Suppressor macrophage treated with lipopolysaccharide for 1 hour (primary cell): Measurements from ENCODE around the gene P3H1.
"Not testable (repeated sequence)": the region's sequence is repeated elsewhere in the genome, so short reads cannot be mapped to it uniquely, and the experiment has no call there.

Experiments
- DNase-seq, 3 donors: peaks; one replicate each; pipeline ENCODE4 v3.0.0-alpha.2; 2020 to 2022

The P3H1 gene

GRCh38 chr1:42766741-42767509 is at the start of gene P3H1, which contains the start of gene C1orf50:
Gene P3H1 (minus strand): TSS chr1:42767028. CDS start chr1:42766971, 57 bp downstream.
Gene C1orf50 (plus strand): TSS chr1:42767249. CDS start chr1:42767312, 63 bp downstream.
- DNase-seq = peak; percentile 100

- peak; percentile 15 to 30 (median 17) for DNase-seq
Observed at GRCh38 chr1:42815941-42816584, 49.2 kb upstream of the P3H1 start.

GRCh38 chr1:42814815-42815214 is 48.0 kb upstream of the P3H1 start:
- not testable (repeated sequence) for DNase-seq

- no peak for DNase-seq
Observed at GRCh38 chr1:42807056-42807668, 40.3 kb upstream of the P3H1 start.

GRCh38 chr1:42806593-42806992 is 39.8 kb upstream of the P3H1 start:
- no peak for DNase-seq

- DNase-seq = no peak
Observed at GRCh38 chr1:42806171-42806570, 39.3 kb upstream of the P3H1 start.

- no peak for DNase-seq
Observed at GRCh38 chr1:42801832-42802473, 35.1 kb upstream of the P3H1 start.

GRCh38 chr1:42797979-42798378 is 31.2 kb upstream of the P3H1 start:
- no peak for DNase-seq

GRCh38 chr1:42797414-42797813 is 30.6 kb upstream of the P3H1 start:
- no peak for DNase-seq

- no peak for DNase-seq
Observed at GRCh38 chr1:42793824-42794223, 27.0 kb upstream of the P3H1 start.

- no peak for DNase-seq
Observed at GRCh38 chr1:42788021-42788420, 21.2 kb upstream of the P3H1 start.

GRCh38 chr1:42786097-42786496 is 19.3 kb upstream of the P3H1 start:
- DNase-seq = no peak

- DNase-seq = peak in 2 of 3 donors; percentile 31 to 48
Observed at GRCh38 chr1:42784946-42785693, 18.3 kb upstream of the P3H1 start, which contains the start of gene TMEM269. Gene TMEM269 (plus strand): TSS chr1:42784991. CDS start chr1:42789894, 4,903 bp downstream.

- no peak for DNase-seq
Observed at GRCh38 chr1:42784547-42784945, 17.7 kb upstream of the P3H1 start.

- DNase-seq = no peak
Observed at GRCh38 chr1:42783092-42783491, 16.3 kb upstream of the P3H1 start.

- DNase-seq = no peak
Observed at GRCh38 chr1:42780176-42780575, 13.3 kb upstream of the P3H1 start.

- DNase-seq = no peak
Observed at GRCh38 chr1:42779725-42780124, 12.9 kb upstream of the P3H1 start.

GRCh38 chr1:42777852-42778251 is 11.0 kb upstream of the P3H1 start:
- DNase-seq = peak; percentile 64 to 67 (median 65)

GRCh38 chr1:42776502-42776901 is 9.7 kb upstream of the P3H1 start:
- DNase-seq = no peak

- DNase-seq = peak; percentile 33 to 62 (median 41)
Observed at GRCh38 chr1:42774928-42775526, 8.2 kb upstream of the P3H1 start.

- DNase-seq = no peak
Observed at GRCh38 chr1:42773420-42773819, 6.6 kb upstream of the P3H1 start.

GRCh38 chr1:42769811-42770210 is 3.0 kb upstream of the P3H1 start:
- no peak for DNase-seq
